Measurements from ENCODE around the gene TEKT5.
"Not testable (repeated sequence)": the region's sequence is repeated elsewhere in the genome, so short reads cannot be mapped to it uniquely, and the experiment has no call there.

The TEKT5 gene

GRCh38 chr16:10655415-10655977, 39.2 kb downstream of the TEKT5 start:
- Histone ChIP-seq H2AK5ac (ENCODE audit: low read length) (no peak overlapping the region), H3K27ac (ENCODE audit: low read depth, low read length) (no peak overlapping the region), H3K4me1 (ENCODE audit: control insufficient read depth, low read depth, low read length) (no peaks in the 10 kb centered on the region), H3K4ac (ENCODE audit: low read depth, low read length) (no peak overlapping the region), H3K79me2 (ENCODE audit: control insufficient read depth, insufficient read depth, low read length) (no peaks in the 10 kb centered on the region), H4K5ac (ENCODE audit: low read length) (no peak overlapping the region), H3K4me3 (ENCODE audit: low read length) (no peak overlapping the region), H3K56ac (ENCODE audit: low read length) (no peak overlapping the region), H2BK5ac (ENCODE audit: low read length) (no peak overlapping the region), H3K79me1 (ENCODE audit: low read length) (no peaks in the 10 kb centered on the region), H3K4me2 (ENCODE audit: low read length) (no peak overlapping the region), H3K23ac (ENCODE audit: low read length) (no peak overlapping the region), H3K18ac (ENCODE audit: low read length) (no peak overlapping the region), H2BK120ac (ENCODE audit: low read depth, low read length) (no peak overlapping the region), H3K9ac (ENCODE audit: low read length) (no peak overlapping the region), H2BK15ac (replicated peaks; ENCODE audit: low read depth) (no peak overlapping the region), H4K8ac (ENCODE audit: low read depth, low read length) (no peak overlapping the region), H3K36me3 (ENCODE audit: control insufficient read depth, insufficient read depth, low read length) (no peaks in the 10 kb centered on the region), H3K27me3 (ENCODE audit: insufficient read depth, low read length, poor library complexity) (no peaks in the 10 kb centered on the region)
- no peak for DNase-seq

- Histone ChIP-seq H2BK5ac (ENCODE audit: low read length) (no peak overlapping the region), H3K79me2 (ENCODE audit: control insufficient read depth, insufficient read depth, low read length) (no peaks in the 10 kb centered on the region), H2AK5ac (ENCODE audit: low read length) (no peak overlapping the region), H3K56ac (ENCODE audit: low read length) (no peak overlapping the region), H3K4me3 (ENCODE audit: low read length) (no peak overlapping the region), H3K9ac (ENCODE audit: low read length) (no peak overlapping the region), H2BK120ac (ENCODE audit: low read depth, low read length) (no peak overlapping the region), H2BK15ac (replicated peaks; ENCODE audit: low read depth) (no peak overlapping the region), H4K5ac (ENCODE audit: low read length) (no peak overlapping the region), H3K4me1 (ENCODE audit: control insufficient read depth, low read depth, low read length) (no peaks in the 10 kb centered on the region), H3K4ac (ENCODE audit: low read depth, low read length) (no peak overlapping the region), H3K4me2 (ENCODE audit: low read length) (no peak overlapping the region), H3K79me1 (ENCODE audit: low read length) (no peaks in the 10 kb centered on the region), H3K18ac (ENCODE audit: low read length) (no peak overlapping the region), H3K27ac (ENCODE audit: low read depth, low read length) (no peak overlapping the region), H3K27me3 (ENCODE audit: insufficient read depth, low read length, poor library complexity) (no peaks in the 10 kb centered on the region), H3K36me3 (ENCODE audit: control insufficient read depth, insufficient read depth, low read length) (no peaks in the 10 kb centered on the region), H4K8ac (ENCODE audit: low read depth, low read length) (no peak overlapping the region), H3K23ac (ENCODE audit: low read length) (no peak overlapping the region)
- WGBS (ENCODE audit: extremely low coverage, insufficient coverage, low lambda C conversion rate): 100% methylated on average over 1 of the region's 8 CpGs
- no peak for DNase-seq
These were observed 39.9 kb downstream of the TEKT5 start for GRCh38 chr16:10654592-10655414.

- H3K79me2 ChIP-seq (ENCODE audit: control insufficient read depth, insufficient read depth, low read length): no peaks in the 10 kb centered on the region
- H3K4me3 ChIP-seq (ENCODE audit: low read length): no peak overlapping the region
- no peaks in the 10 kb centered on the region for H3K79me1 ChIP-seq (ENCODE audit: low read length)
- no peak overlapping the region for H3K27ac ChIP-seq (ENCODE audit: low read depth, low read length)
- no peaks in the 10 kb centered on the region for H3K27me3 ChIP-seq (ENCODE audit: insufficient read depth, low read length, poor library complexity)
- no peaks in the 10 kb centered on the region for H3K36me3 ChIP-seq (ENCODE audit: control insufficient read depth, insufficient read depth, low read length)
- peak overlapping the region; percentile 15 for H3K56ac ChIP-seq (ENCODE audit: low read length)
- no peak overlapping the region for H4K8ac ChIP-seq (ENCODE audit: low read depth, low read length)
- H2BK120ac ChIP-seq (ENCODE audit: low read depth, low read length): no peak overlapping the region
- H2AK5ac ChIP-seq (ENCODE audit: low read length): no peak overlapping the region
- WGBS (ENCODE audit: extremely low coverage, insufficient coverage, low lambda C conversion rate): no CpG with 5 or more reads among the region's 8 CpGs
- H3K4me1 ChIP-seq (ENCODE audit: control insufficient read depth, low read depth, low read length): no peaks in the 10 kb centered on the region
- peak; percentile 18 for DNase-seq
- no peak overlapping the region for H4K5ac ChIP-seq (ENCODE audit: low read length)
- no peak overlapping the region for H3K4ac ChIP-seq (ENCODE audit: low read depth, low read length)
- no peak overlapping the region for H2BK5ac ChIP-seq (ENCODE audit: low read length)
- H3K18ac ChIP-seq (ENCODE audit: low read length): no peak overlapping the region
- H2BK15ac ChIP-seq (replicated peaks; ENCODE audit: low read depth): no peak overlapping the region
- no peak overlapping the region for H3K4me2 ChIP-seq (ENCODE audit: low read length)
- H3K23ac ChIP-seq (ENCODE audit: low read length): no peak overlapping the region
- H3K9ac ChIP-seq (ENCODE audit: low read length): no peak overlapping the region
These were observed 41.8 kb downstream of the TEKT5 start for GRCh38 chr16:10652730-10653590.

- H4K5ac ChIP-seq (ENCODE audit: low read length); H3K79me1 ChIP-seq (ENCODE audit: low read length); H3K56ac ChIP-seq (ENCODE audit: low read length); H2BK5ac ChIP-seq (ENCODE audit: low read length); H3K18ac ChIP-seq (ENCODE audit: low read length); H3K4ac ChIP-seq (ENCODE audit: low read depth, low read length); H3K9ac ChIP-seq (ENCODE audit: low read length); H3K23ac ChIP-seq (ENCODE audit: low read length); H3K4me2 ChIP-seq (ENCODE audit: low read length); H2AK5ac ChIP-seq (ENCODE audit: low read length); H2BK15ac ChIP-seq (replicated peaks; ENCODE audit: low read depth); H3K79me2 ChIP-seq (ENCODE audit: control insufficient read depth, insufficient read depth, low read length); H4K8ac ChIP-seq (ENCODE audit: low read depth, low read length); DNase-seq; H3K4me3 ChIP-seq (ENCODE audit: low read length); H3K27ac ChIP-seq (ENCODE audit: low read depth, low read length); H2BK120ac ChIP-seq (ENCODE audit: low read depth, low read length); H3K27me3 ChIP-seq (ENCODE audit: insufficient read depth, low read length, poor library complexity); H3K36me3 ChIP-seq (ENCODE audit: control insufficient read depth, insufficient read depth, low read length); H3K4me1 ChIP-seq (ENCODE audit: control insufficient read depth, low read depth, low read length): not testable (repeated sequence)
- WGBS (ENCODE audit: extremely low coverage, insufficient coverage, low lambda C conversion rate): no CpG with 5 or more reads among the region's 1 CpG
These were observed 45.6 kb downstream of the TEKT5 start for GRCh38 chr16:10649098-10649497.

- WGBS (ENCODE audit: extremely low coverage, insufficient coverage, low lambda C conversion rate): no CpG with 5 or more reads among the region's 4 CpGs
- Histone ChIP-seq H3K27ac (ENCODE audit: low read depth, low read length) (no peak overlapping the region), H3K79me1 (ENCODE audit: low read length) (no peaks in the 10 kb centered on the region), H3K4ac (ENCODE audit: low read depth, low read length) (no peak overlapping the region), H4K8ac (ENCODE audit: low read depth, low read length) (no peak overlapping the region), H3K9ac (ENCODE audit: low read length) (no peak overlapping the region), H2BK120ac (ENCODE audit: low read depth, low read length) (no peak overlapping the region), H3K56ac (ENCODE audit: low read length) (no peak overlapping the region), H3K4me1 (ENCODE audit: control insufficient read depth, low read depth, low read length) (no peaks in the 10 kb centered on the region), H3K79me2 (ENCODE audit: control insufficient read depth, insufficient read depth, low read length) (no peaks in the 10 kb centered on the region), H3K4me3 (ENCODE audit: low read length) (no peak overlapping the region), H3K27me3 (ENCODE audit: insufficient read depth, low read length, poor library complexity) (no peaks in the 10 kb centered on the region), H3K18ac (ENCODE audit: low read length) (no peak overlapping the region), H3K23ac (ENCODE audit: low read length) (no peak overlapping the region), H2AK5ac (ENCODE audit: low read length) (no peak overlapping the region), H3K36me3 (ENCODE audit: control insufficient read depth, insufficient read depth, low read length) (no peaks in the 10 kb centered on the region), H4K5ac (ENCODE audit: low read length) (no peak overlapping the region), H3K4me2 (ENCODE audit: low read length) (no peak overlapping the region), H2BK15ac (replicated peaks; ENCODE audit: low read depth) (no peak overlapping the region), H2BK5ac (ENCODE audit: low read length) (no peak overlapping the region)
- no peak for DNase-seq
These were observed 46.9 kb downstream of the TEKT5 start for GRCh38 chr16:10647721-10648296.
